HUES64 (cell line): ENCODE results near the gene SH2D3A.
"Not testable (repeated sequence)": the region's sequence is repeated elsewhere in the genome, so short reads cannot be mapped to it uniquely, and the experiment has no call there.

Experiments used
- H3K27ac ChIP-seq: 2 replicates; pipeline ENCODE4 v1.7.0; 2013; ENCODE audit warnings: low read depth, low read length, inconsistent platforms
- H3K27me3 ChIP-seq: 2 replicates; pipeline ENCODE4 v1.6.1; 2013; ENCODE audit warnings: mild to moderate bottlenecking, low read length; ENCODE audit not compliant: insufficient read depth
- H3K36me3 ChIP-seq: 2 replicates; pipeline ENCODE4 v1.6.1; 2013; ENCODE audit warnings: mild to moderate bottlenecking, low read length; ENCODE audit not compliant: insufficient read depth
- H3K4me1 ChIP-seq: 2 replicates; pipeline ENCODE4 v1.6.1; 2013; ENCODE audit warnings: mild to moderate bottlenecking, low read length, moderate library complexity; ENCODE audit not compliant: insufficient read depth
- H3K4me3 ChIP-seq: 2 replicates; pipeline ENCODE4 v1.5.1; 2013; ENCODE audit warnings: mild to moderate bottlenecking, low read length, moderate library complexity
- H3K9ac ChIP-seq: 2 replicates; pipeline ENCODE4 v1.6.1; 2013; ENCODE audit warnings: mild to moderate bottlenecking, low read depth, low read length
- H3K9me3 ChIP-seq: 2 replicates; pipeline ENCODE4 v1.6.1; 2013; ENCODE audit warnings: low read depth, low read length; ENCODE audit not compliant: insufficient read depth
- WGBS: fragments of 150-250, 120-280 bp; methylation state at CpG from one replicate; pipeline ENCODE4 v1.1.7; 2013; ENCODE audit warnings: missing lambda C conversion rate; 5-methylcytosine and 5-hydroxymethylcytosine counted together

The SH2D3A gene

DNA sequence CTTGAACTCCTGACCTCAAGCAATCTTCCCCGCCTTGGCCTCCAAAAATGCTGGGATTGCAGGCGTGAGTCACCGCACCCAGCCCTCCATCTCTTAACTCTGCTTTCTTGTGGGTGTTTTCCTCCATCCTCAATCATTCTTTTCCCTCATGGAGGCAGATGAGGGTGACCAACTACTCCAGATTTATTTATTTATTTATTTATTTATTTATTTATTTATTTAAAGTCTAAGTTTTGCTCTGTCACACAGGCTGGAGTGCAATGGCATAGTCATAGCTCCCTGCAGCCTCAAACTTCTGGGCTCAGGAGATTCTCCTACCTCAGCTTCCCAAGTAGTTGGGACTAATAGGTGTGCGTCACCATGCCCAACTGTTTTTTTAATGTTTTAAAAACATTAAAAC is 20.2 kb upstream of the SH2D3A start:
- Histone ChIP-seq H3K9ac (no peak overlapping the region), H3K9me3 (peaks cover 40% of the 10 kb centered on the region), H3K36me3 (no peaks in the 10 kb centered on the region), H3K27me3 (no peaks in the 10 kb centered on the region), H3K4me3 (no peak overlapping the region), H3K4me1 (no peaks in the 10 kb centered on the region), H3K27ac (no peak overlapping the region)
- 86% methylated on average over 4 of the region's 4 CpGs for WGBS

DNA sequence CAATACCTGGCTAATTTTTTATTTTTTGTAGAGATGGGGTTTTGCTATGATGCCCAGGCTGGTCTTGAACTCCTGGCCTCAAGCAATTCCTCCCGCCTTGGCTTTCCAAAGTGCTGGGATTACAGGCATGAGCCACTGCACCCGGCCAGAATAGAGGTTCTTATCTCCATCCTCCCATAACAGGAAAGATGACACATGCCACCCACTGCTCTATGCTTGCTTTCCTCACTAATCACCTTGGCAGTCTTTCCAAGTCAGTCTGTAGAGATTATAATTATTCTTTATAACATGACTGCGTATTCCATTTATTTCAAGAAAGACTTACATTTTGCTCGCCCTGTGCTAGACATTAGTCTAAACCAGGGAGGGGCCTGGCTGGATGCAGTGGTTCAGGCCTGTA is 12.0 kb upstream of the SH2D3A start:
- no peak overlapping the region for H3K4me3 ChIP-seq
- peaks cover 16% of the 10 kb centered on the region; the same call in 1 of the 2 replicates for H3K9me3 ChIP-seq
- H3K27ac ChIP-seq, result no peak overlapping the region
- no peaks in the 10 kb centered on the region for H3K27me3 ChIP-seq
- 84% methylated on average over 4 of the region's 4 CpGs for WGBS
- no peak overlapping the region for H3K9ac ChIP-seq
- no peaks in the 10 kb centered on the region for H3K4me1 ChIP-seq
- no peaks in the 10 kb centered on the region for H3K36me3 ChIP-seq

DNA sequence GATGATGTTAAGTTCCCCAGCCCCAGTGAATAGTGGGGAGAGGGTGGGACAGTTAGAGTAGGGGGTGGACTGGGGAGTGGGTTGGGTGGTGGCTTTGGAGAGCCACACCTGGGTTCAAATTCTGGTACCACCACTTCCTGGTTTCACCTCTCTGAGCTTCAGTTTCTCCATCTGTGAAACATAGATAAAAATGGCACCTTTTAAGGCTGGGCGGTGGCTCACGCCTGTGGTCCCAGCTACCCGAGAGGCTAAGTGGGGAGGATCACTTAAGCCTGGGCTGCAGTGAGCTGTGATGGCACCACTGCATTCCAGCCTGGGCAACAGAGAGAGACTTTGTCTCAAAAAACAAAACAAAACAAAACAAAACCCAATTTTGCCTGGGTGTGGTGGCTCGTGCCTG is 11.2 kb upstream of the SH2D3A start:
- H3K27ac ChIP-seq, result no peak overlapping the region
- 84% methylated on average over 4 of the region's 4 CpGs for WGBS
- H3K36me3 ChIP-seq, result no peaks in the 10 kb centered on the region
- no peaks in the 10 kb centered on the region for H3K4me1 ChIP-seq
- H3K9ac ChIP-seq, result no peak overlapping the region
- peaks cover 16% of the 10 kb centered on the region; the same call in 1 of the 2 replicates for H3K9me3 ChIP-seq
- H3K4me3 ChIP-seq, result no peak overlapping the region
- no peaks in the 10 kb centered on the region for H3K27me3 ChIP-seq

DNA sequence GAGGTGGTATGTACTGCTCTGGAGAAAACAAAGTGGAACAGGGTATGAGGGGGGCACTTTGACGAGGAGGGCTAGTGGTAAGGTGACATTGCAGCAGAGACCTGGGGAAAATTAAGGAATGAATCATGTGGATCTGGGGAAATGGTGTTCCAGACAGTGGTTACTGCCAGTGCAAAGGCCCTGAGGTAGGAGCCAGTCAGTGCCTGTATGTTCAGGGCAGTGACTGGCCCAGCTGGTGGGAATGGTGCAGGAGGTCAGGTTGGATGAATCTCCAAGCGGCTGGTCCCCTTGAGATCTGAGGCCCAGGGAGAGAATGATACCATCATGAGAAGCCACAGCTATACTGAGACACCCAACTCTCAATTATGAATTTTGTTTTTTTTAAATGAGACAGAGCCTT is 10.2 kb upstream of the SH2D3A start:
- Histone ChIP-seq H3K27ac (no peak overlapping the region), H3K9ac (no peak overlapping the region), H3K4me1 (no peaks in the 10 kb centered on the region), H3K27me3 (no peaks in the 10 kb centered on the region), H3K36me3 (no peaks in the 10 kb centered on the region), H3K9me3 (peaks cover 16% of the 10 kb centered on the region; the same call in 1 of the 2 replicates), H3K4me3 (no peak overlapping the region)
- 78% methylated on average over 2 of the region's 2 CpGs for whole genome bisulfite sequencing

DNA sequence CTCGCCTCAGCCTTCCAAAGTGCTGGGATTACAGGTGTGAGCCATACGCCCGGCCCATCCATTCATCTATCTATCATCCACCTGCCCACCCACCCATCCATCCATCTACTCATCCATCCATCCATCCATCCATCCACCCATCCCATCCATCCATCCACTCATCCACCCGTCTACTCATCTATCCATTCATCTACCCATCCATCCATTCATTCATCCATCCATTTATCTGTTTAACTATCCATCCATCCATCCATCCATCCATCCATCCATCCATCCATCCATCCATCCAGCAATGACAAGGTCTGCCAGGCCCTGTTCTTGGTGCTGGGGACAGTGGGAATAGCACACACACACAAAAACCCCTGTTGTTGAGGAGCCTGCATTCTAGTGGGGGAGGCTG is 9.8 kb upstream of the SH2D3A start:
- Histone ChIP-seq H3K36me3 (no peaks in the 10 kb centered on the region), H3K27ac (no peak overlapping the region), H3K9ac (no peak overlapping the region), H3K4me3 (no peak overlapping the region), H3K9me3 (peaks cover 16% of the 10 kb centered on the region; the same call in 1 of the 2 replicates), H3K27me3 (no peaks in the 10 kb centered on the region), H3K4me1 (no peaks in the 10 kb centered on the region)
- WGBS, result 84% methylated on average over 4 of the region's 4 CpGs

DNA sequence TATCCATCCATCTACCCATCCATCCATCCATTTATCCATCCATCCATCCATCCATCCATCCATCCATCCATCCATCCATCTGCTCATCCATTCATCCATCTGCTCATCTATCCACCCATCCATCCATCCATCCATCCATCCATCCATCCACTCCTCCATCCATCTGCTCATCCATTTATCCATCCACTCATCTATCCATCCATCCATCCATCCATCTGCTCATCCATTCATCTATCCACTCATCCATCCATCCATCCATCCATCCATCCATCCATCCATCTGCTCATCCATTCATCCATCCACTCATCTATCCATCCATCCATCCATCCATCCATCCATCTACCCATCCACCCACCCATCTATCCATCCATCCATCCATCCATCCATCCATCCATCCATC is 8.8 kb upstream of the SH2D3A start:
- H3K9me3 ChIP-seq, result peaks cover 16% of the 10 kb centered on the region; the same call in 1 of the 2 replicates
- H3K27ac ChIP-seq, H3K36me3 ChIP-seq, H3K27me3 ChIP-seq, H3K4me1 ChIP-seq, H3K4me3 ChIP-seq, H3K9ac ChIP-seq: not testable (repeated sequence)

DNA sequence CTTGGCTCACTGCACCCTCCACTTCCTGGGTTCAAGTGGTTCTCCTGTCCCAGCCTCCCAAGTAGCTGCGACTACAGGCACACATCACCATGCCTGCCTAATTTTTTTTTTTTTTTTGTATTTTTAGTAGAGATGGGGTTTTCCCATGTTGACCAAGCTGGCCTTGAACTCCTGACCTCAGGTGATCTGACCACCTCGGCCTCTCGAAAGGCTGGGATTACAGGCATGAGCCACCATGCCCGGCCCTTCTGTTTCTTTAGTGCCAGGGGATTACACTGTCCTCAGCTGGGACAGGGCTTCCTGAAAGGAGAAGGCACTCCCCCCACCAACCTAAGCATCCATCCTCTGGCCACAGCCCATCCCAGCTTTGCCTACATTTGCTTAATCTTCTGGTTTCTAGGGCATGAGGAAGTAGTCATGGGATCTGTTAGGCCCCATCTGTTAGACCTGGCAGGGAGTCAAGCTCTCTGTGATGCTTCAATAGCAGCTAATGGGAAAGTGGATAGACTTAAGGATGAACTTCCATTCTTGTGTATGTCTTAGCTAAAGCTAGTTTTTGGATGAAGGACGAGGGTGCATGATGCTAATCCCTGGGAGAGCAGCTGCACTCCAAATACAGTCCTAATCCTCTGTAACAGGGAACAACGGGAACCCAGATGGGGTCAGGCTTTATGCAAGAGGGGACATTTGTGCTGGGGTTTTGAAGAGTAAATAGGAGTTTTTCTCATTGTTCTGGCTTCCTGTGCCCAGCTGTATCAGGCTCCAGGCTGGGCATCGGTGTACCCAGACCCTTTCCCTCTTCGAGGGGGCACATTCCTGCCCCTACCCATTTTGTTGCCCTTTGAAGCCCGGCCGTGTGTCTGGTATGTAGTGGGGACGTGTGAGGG is 7.8 kb upstream of the SH2D3A start:
- Histone ChIP-seq H3K27ac (no peak overlapping the region), H3K4me3 (no peak overlapping the region), H3K9me3 (peaks cover 14% of the 10 kb centered on the region; the same call in 1 of the 2 replicates), H3K9ac (no peak overlapping the region), H3K36me3 (no peaks in the 10 kb centered on the region), H3K4me1 (no peaks in the 10 kb centered on the region), H3K27me3 (no peaks in the 10 kb centered on the region)
- WGBS, result 80% methylated on average over 10 of the region's 11 CpGs

DNA sequence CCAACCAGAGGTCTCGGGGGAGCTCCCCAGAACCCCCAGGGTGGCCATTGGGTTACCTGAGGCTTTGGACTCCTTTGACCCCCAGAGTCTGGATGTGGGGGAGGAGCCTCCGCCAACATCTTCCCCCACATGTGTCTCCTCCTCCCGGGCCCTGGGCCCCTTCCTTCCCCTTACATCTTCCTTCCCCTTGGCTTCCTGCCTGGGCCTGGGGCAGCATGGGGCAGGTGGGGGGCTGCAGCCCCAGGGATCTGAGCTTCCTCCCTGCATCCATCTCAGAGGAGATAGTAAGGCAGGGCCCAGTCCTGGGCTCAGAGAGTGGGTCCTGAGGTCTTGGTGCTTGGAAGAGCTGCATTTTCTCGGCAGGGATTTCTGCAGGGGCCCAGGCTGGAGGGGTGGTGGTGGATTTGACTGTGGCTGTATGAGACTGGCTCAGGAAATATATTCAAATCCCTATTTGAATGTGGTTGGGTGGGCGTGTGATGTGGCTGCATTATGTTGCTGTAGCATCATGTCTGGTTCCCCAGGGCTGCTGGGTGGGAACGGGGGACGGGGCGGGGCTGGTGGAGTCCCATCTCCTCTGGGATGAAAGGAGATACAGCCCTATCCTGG is 6.2 kb upstream of the SH2D3A start:
- Histone ChIP-seq H3K9me3 (peaks cover 10% of the 10 kb centered on the region; the same call in 1 of the 2 replicates), H3K36me3 (no peaks in the 10 kb centered on the region), H3K9ac (no peak overlapping the region), H3K4me3 (no peak overlapping the region), H3K27ac (no peak overlapping the region), H3K27me3 (no peaks in the 10 kb centered on the region), H3K4me1 (no peaks in the 10 kb centered on the region)
- WGBS, result 85% methylated on average over 8 of the region's 8 CpGs

DNA sequence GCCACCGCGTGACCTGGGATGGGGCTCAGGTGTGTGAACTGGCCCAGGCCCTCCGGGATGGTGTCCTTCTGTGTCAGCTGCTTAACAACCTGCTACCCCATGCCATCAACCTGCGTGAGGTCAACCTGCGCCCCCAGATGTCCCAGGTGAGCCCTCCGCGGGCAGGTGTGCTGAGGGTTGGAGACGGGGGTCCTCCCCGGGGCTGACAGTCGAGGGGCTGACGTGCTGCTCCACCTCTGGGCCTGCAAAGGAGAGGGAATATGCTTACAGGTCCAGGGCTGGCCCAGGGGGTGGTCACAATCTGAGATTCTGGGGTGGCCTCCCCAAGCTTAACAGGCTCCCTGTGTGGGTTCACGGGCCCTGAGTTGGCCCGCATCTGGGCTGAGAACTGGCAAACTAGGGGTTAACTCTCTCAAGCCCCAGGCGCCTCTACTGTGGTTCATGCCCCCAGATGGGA is 5.7 kb upstream of the SH2D3A start:
- Histone ChIP-seq H3K9ac (no peak overlapping the region), H3K27me3 (no peaks in the 10 kb centered on the region), H3K9me3 (peaks cover 5% of the 10 kb centered on the region; the same call in 1 of the 2 replicates), H3K36me3 (no peaks in the 10 kb centered on the region), H3K4me3 (no peak overlapping the region), H3K4me1 (no peaks in the 10 kb centered on the region), H3K27ac (no peak overlapping the region)
- WGBS, result 89% methylated on average over 14 of the region's 14 CpGs

DNA sequence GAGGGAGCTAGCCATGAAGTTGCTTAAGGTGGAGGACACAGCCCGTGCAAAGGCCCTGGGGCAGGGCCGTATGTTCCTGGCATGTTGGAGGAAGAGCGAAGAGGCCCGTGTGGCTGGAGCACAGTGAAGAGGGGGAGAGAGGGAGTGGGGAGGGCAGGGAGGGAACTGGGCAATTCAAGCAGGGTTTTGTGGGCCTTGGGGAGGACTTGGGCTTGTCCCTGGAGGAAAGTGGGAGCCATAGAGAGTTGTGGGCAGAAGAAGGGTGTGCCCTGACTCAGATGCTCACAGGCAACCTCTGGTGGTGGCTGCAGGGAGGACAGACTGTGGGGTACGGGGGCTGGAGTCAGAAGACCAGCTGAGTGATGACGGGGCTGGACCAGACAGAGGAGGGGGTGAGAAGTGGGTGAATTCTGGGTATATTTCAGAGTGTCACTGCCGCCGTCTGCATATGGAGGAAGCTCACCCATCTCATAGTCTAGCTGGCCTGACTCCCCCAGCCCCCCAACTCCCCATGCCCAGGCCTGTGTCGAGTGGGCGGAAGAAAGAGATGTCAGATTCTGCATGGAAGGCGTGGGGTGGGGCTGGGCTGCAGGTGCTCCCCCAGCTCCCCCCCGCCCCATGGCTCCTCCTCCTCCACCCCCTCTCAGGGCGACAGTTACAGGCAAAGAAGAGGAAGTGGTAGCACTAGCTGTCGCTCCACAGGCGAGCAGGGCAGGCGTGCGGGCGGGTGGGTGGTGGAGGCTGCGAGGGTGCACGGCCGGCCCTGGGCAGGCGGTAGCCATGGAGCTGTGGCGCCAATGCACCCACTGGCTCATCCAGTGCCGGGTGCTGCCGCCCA is 5.0 kb upstream of the SH2D3A start, which contains the start of gene VAV1:
TSS of gene VAV1 (plus strand) at position 681 of the 838 bp plus-strand sequence. CDS start at position 781, 100 bp downstream.
- H3K27ac ChIP-seq, result no peak within 1 kb of the TSS
- no peak within 1 kb of the TSS for H3K4me3 ChIP-seq

DNA sequence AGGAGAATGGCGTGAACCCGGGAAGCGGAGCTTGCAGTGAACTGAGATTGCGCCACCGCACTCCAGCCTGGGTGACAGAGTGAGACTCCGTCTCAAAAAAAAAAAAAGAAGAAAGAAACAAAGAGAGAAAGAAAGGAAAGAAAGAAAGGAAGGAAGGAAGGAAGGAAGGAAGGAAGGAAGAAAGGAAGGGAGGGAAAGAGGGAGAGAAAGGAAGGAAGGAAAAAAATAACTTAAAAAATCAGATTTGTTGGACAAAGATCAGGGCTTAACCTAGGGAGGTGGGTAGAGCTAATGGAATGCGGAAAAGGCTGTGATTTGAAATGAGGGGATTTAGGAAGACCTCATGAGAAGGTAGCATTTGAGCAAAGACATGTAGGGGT is 4.4 kb upstream of the SH2D3A start:
- not testable (repeated sequence) for H3K27ac ChIP-seq, H3K36me3 ChIP-seq, H3K4me3 ChIP-seq, H3K4me1 ChIP-seq, H3K9me3 ChIP-seq, H3K9ac ChIP-seq, H3K27me3 ChIP-seq
- WGBS, result 92% methylated on average over 7 of the region's 7 CpGs

More for the DNA sequence above, 5.0 kb upstream of the SH2D3A start, which contains the start of gene VAV1:
- H3K4me1 ChIP-seq, result no peaks in the 10 kb centered on the region
- no peaks in the 10 kb centered on the region for H3K27me3 ChIP-seq
- no peak within 1 kb of the TSS for H3K9ac ChIP-seq
- no peaks in the 10 kb centered on the region for H3K36me3 ChIP-seq
- 81% methylated on average over 21 of the region's 25 CpGs for WGBS
- peaks cover 2% of the 10 kb centered on the region; the same call in 1 of the 2 replicates for H3K9me3 ChIP-seq
